ENCODE data around the gene HIPK4.
"Not testable (repeated sequence)": the region's sequence is repeated elsewhere in the genome, so short reads cannot be mapped to it uniquely, and the experiment has no call there.

The HIPK4 gene, protein sequence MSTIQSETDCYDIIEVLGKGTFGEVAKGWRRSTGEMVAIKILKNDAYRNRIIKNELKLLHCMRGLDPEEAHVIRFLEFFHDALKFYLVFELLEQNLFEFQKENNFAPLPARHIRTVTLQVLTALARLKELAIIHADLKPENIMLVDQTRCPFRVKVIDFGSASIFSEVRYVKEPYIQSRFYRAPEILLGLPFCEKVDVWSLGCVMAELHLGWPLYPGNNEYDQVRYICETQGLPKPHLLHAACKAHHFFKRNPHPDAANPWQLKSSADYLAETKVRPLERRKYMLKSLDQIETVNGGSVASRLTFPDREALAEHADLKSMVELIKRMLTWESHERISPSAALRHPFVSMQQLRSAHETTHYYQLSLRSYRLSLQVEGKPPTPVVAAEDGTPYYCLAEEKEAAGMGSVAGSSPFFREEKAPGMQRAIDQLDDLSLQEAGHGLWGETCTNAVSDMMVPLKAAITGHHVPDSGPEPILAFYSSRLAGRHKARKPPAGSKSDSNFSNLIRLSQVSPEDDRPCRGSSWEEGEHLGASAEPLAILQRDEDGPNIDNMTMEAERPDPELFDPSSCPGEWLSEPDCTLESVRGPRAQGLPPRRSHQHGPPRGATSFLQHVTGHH

DNA sequence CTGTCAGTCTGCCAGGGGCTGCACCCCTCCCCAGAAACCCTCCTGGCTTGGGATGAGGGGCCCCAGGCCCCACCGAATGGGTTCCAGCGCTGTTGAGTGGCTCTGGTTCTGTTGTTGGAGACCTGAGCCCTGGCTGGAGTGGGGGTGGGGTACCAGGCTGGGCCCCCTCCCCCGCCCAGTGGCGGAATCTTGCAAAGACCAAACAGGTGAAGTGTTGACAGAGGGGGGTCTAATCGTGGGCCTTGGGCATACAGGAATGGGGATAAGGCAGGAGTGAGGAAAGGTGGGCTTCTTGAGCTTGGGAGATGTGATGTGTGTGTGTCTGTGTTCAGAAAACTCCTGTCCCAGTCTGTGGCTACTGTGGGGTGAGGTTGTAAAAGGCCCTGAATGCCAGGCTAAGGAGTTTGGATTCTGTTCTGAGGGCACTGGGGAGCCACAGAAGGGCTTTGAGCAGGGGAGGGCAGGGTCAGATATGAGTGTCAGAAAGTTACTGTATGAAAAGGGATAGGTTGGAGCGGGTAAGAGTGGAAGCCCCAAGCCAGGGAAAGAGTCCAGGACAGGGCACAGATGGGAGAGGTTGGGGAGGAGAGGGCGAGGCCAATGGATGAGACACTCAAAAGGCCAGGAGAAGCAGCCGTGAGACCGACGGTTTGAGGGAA is at the start of gene HIPK4:
TSS of gene HIPK4 (minus strand) at position 98 of the 659 bp plus-strand sequence. CDS start 279 bp downstream, outside the sequence.
- no peaks in the 10 kb centered on the region for H3K36me3 Mint-ChIP-seq (ENCODE audit: low read depth)
- no peak within 1 kb of the TSS for H3K27ac Mint-ChIP-seq
- H3K4me1 Mint-ChIP-seq (ENCODE audit: low read depth): no peaks in the 10 kb centered on the region
- no peak within 1 kb of the TSS for H3K4me3 Mint-ChIP-seq
- H3K9me3 Mint-ChIP-seq: no peaks in the 10 kb centered on the region
- H3K27me3 Mint-ChIP-seq (ENCODE audit: low read depth): no peaks in the 10 kb centered on the region

DNA sequence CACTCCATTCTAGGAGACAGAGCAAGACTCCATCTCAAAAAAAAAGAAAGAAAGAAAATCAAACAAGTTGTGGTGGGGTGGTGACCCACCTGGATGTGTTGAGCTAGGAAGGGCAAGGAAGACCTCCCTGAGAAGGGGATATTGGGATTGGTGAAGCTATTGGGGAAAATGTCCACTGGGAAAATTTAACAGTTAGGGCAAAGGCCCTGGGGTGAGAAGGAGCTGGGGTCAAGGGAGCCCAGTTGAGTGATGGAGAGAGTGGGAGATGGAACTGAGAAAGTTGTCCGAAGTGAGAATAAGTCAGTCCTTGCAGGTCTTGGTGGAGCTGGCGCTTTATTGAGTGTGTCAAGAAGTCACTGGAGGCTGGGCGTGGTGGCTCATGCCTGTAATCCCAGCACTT is 48.3 kb upstream of the HIPK4 start:
- Mint-ChIP-seq H3K27ac (no peak overlapping the region), H3K9me3 (no peaks in the 10 kb centered on the region)

DNA sequence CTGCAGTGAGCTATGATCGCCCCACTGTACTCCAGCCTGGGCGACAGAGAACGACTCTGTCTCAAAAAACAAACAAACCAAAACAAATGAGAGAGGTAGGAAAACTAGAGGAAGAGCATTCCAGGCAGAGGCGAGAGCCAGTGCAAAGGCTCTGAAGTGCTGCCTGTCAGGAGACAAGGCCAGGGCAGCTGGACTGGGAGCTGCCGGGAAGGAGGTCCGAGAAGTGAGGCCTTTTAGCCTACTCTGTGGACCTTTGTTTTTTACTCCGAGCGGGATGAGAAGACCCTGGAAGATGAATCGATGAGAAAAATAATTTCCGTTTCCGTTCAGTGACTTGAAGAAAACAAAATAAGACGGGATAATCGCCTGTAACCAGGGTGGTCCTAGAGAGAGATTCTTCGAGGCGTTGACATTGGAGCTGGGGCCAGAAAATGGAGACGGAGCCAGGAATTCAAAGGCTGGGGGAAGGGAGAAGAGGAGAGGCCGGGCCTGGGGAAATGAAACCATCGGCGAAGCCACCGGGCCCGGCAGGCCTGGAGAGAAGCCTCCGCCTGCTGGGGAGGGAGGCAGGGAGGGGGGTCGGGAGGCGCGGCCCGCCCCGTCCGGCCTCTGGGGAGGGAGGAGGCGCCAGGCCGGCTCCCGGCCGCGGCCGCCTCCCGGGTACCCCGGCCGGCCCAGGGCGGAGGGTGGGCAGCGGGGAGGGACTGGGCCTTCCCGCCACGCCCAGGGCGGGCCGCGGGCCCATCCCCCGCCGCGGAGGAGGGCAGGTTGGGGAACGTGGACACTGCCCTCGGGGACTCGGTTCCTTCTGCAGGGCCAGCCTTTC is 43.6 kb upstream of the HIPK4 start:
- peak overlapping the region; percentile 95 for H3K4me3 Mint-ChIP-seq
- no peaks in the 10 kb centered on the region for H3K9me3 Mint-ChIP-seq
- H3K27ac Mint-ChIP-seq: peak overlapping the region; percentile 99
- peaks cover 9% of the 10 kb centered on the region for H3K4me1 Mint-ChIP-seq (ENCODE audit: low read depth)
- peaks cover 1% of the 10 kb centered on the region for H3K36me3 Mint-ChIP-seq (ENCODE audit: low read depth)
- H3K27me3 Mint-ChIP-seq (ENCODE audit: low read depth): no peaks in the 10 kb centered on the region

More for the DNA sequence above, 48.3 kb upstream of the HIPK4 start:
- H3K36me3 Mint-ChIP-seq (ENCODE audit: low read depth): peaks cover 10% of the 10 kb centered on the region
- peaks cover 19% of the 10 kb centered on the region for H3K4me1 Mint-ChIP-seq (ENCODE audit: low read depth)
- H3K27me3 Mint-ChIP-seq (ENCODE audit: low read depth): no peaks in the 10 kb centered on the region
- no peak overlapping the region for H3K4me3 Mint-ChIP-seq

DNA sequence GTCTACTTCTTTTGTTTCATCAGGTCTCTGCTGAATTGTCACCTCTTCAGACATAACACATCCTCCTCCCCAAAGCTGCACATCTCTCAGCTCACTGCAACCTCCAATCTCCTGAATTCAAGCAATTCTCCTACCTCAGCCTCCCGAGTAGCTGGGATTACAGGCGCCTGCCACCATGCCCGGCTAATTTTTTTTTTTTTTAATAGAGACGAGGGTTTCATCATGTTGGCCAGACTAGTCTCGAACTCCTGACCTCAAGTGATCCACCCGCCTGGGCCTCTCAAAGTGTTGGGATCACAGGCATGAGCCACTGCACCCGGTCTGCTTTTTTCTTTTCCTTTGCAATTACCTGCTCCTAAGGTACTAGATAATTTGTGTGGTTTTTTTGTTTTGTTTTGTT is 42.8 kb upstream of the HIPK4 start:
- not testable (repeated sequence) for H3K36me3 Mint-ChIP-seq (ENCODE audit: low read depth); H3K27me3 Mint-ChIP-seq (ENCODE audit: low read depth); H3K9me3 Mint-ChIP-seq; H3K4me1 Mint-ChIP-seq (ENCODE audit: low read depth)
- Mint-ChIP-seq H3K27ac (peak overlapping the region; percentile 99), H3K4me3 (peak overlapping the region; percentile 95)

DNA sequence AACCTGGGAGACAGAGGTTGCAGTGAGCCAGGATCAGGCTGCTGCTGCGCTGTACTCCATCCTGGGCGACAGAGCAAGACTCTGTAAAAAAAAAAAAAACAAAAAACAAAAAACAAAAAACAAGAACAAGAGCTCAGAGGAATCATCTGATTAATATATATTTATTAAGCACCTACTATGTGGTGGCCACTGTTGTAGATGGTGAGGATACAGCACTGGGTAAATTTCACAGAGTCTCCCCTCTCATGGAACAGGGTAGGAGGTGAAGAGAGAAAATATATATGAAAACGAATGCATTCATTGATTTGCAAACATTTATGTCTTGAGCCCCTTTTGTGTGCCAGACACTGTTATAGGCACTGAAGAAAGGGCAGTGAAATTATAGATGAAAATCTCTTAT is 41.7 kb upstream of the HIPK4 start:
- Mint-ChIP-seq H3K4me1 (ENCODE audit: low read depth) (peaks cover 9% of the 10 kb centered on the region), H3K27ac (no peak overlapping the region), H3K4me3 (peak overlapping the region; percentile 31), H3K9me3 (no peaks in the 10 kb centered on the region), H3K36me3 (ENCODE audit: low read depth) (peaks cover 1% of the 10 kb centered on the region), H3K27me3 (ENCODE audit: low read depth) (no peaks in the 10 kb centered on the region)

DNA sequence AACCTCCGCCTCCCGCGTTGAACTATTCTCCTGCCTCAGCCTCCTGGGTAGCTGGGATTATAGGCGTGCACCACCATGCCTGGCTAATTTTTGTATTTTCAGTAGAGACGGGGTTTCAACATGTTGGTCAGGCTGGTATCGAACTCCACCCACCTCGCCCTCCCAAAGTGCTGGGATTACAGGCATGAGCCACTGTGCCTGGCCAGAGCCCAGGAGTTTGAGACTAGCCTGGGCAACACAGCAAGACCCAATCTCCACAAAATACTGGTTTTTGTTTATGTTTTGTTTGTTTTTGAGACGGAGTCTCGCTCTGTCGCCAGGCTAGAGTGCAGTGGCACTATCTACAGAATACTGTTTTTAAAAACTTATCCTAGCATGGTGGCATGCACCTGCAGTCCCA is 40.3 kb upstream of the HIPK4 start:
- not testable (repeated sequence) for H3K4me1 Mint-ChIP-seq (ENCODE audit: low read depth); H3K4me3 Mint-ChIP-seq; H3K27ac Mint-ChIP-seq; H3K27me3 Mint-ChIP-seq (ENCODE audit: low read depth); H3K36me3 Mint-ChIP-seq (ENCODE audit: low read depth); H3K9me3 Mint-ChIP-seq

DNA sequence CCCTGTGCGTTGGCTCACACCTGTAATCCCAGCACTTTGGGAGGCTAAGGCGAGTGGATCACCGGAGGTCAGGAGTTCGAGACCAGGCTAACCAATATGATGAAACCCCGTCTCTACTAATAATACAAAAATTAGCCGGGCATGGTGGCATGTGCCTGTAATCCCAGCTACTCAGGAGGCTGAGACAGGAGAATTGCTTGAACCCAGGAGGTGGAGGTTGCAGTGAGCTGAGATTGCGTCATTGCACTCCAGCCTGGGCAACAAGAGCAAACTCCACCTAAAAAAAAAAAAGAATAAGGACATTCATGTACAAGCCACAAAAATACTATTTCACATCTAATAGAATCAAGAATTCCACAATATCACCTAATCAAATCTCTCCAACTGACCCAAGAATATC is 38.2 kb upstream of the HIPK4 start:
- not testable (repeated sequence) for H3K4me1 Mint-ChIP-seq (ENCODE audit: low read depth); H3K36me3 Mint-ChIP-seq (ENCODE audit: low read depth); H3K27me3 Mint-ChIP-seq (ENCODE audit: low read depth); H3K4me3 Mint-ChIP-seq; H3K27ac Mint-ChIP-seq; H3K9me3 Mint-ChIP-seq

DNA sequence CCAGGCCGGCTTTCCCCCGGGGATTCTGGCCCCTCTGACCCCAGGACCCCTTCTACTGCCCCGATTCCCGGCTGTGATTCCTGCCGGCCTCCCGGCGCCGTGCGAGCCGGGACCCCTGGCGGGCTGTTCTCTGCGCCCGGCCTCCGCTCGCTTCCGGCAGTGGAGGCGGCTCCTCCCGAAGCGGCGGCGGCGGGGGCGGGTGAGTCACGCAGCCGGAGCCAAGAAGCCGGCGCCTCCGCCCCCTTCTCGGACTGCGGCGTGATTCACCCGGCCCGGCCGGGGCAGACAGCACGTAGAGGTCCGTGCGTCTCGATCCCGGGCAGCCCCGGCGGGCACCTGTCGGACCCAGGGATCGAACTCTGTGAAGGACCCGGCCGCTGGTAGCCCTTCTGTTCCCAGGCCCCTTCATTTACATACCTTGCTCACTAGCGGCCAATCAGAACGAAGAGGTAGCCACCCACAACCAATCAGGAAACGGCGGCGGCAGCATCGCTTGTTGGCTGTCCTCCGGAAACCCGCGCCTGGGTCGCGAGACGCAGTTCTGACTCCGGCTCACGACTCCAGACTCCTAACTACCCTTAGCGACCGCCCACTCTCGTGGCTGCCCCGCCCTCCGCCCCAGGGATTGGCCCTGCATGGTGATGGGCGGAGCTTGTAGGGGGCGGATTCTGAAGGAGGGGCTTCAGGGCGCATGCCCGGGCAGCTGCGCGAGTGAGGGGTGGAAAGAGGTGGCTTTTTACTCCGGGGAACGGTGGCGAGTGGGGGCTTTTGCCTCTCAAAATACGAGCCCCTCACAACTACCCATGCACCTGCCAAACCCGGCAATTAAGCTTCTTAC is 35.7 kb upstream of the HIPK4 start, which contains the start of gene SERTAD1:
TSS of gene SERTAD1 (minus strand) at position 543 of the 838 bp plus-strand sequence. CDS start 2,446 bp downstream, outside the sequence.
- Mint-ChIP-seq H3K27me3 (ENCODE audit: low read depth) (no peaks in the 10 kb centered on the region), H3K9me3 (no peaks in the 10 kb centered on the region), H3K4me1 (ENCODE audit: low read depth) (peaks cover 17% of the 10 kb centered on the region), H3K4me3 (peak within 1 kb of the TSS; percentile 94), H3K27ac (peak within 1 kb of the TSS; percentile 96), H3K36me3 (ENCODE audit: low read depth) (peaks cover 10% of the 10 kb centered on the region)

DNA sequence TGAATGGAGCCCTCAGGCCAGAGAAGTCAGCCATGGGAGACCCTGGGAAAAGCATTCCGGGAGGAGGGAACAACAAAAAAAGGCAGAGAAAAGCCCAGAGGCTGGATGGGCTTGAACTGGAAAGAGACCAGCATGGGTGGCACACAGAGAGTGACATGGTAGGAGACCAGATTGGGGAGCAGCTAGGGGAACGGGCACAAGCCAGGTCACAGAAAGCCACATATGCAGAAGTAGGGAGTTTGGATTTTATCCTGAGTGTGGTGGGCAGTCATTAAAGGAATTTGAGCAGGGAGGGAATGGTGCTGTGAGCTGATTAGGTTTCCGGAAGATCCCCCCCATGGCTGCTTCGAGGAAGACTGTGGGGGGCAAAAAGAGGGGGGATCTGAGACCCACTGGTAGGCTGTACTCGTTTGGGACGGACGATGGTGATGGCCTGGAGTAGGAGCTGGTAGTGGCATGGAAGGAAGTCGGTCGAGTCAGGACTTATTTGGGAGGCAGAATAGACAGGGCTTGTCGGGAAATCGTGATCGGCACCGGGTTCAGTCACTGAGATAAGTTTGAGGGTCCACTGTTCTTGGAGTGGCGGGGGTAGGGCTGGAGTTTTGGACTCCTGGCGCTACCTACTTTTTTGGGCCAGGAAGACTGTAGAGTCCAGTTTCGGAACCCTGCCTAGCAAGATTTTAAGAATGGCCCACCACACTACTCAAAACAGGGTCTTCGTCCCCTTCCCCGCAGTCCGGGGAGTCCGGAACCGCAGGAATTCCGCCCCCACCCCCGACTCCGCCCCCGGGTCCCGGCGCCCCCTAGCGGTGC is 34.9 kb upstream of the HIPK4 start:
- Mint-ChIP-seq H3K9me3 (no peaks in the 10 kb centered on the region), H3K27ac (peak overlapping the region; percentile 92), H3K4me3 (peak overlapping the region; percentile 94), H3K36me3 (ENCODE audit: low read depth) (peaks cover 10% of the 10 kb centered on the region), H3K27me3 (ENCODE audit: low read depth) (no peaks in the 10 kb centered on the region), H3K4me1 (ENCODE audit: low read depth) (peaks cover 19% of the 10 kb centered on the region)

DNA sequence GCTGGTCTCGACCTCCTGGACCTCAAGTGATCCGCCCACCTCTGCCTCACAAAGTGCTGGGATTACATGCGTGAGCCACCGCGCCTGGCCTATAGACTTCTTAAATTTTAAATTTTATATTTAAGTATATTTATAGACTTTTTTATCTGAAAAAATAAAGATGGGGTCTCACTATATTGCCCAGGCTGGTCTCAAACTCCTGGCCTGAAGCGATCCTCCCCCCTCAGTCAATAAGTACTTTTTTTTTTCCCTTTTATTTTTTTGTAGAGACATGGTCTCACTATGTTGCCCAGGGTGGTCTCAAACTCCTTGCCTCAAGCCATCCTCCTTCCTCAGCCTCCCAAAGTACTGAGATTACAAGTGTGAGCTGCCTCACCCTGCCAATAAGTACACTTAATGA is 34.0 kb upstream of the HIPK4 start:
- H3K4me3 Mint-ChIP-seq: peak overlapping the region; percentile 59

DNA sequence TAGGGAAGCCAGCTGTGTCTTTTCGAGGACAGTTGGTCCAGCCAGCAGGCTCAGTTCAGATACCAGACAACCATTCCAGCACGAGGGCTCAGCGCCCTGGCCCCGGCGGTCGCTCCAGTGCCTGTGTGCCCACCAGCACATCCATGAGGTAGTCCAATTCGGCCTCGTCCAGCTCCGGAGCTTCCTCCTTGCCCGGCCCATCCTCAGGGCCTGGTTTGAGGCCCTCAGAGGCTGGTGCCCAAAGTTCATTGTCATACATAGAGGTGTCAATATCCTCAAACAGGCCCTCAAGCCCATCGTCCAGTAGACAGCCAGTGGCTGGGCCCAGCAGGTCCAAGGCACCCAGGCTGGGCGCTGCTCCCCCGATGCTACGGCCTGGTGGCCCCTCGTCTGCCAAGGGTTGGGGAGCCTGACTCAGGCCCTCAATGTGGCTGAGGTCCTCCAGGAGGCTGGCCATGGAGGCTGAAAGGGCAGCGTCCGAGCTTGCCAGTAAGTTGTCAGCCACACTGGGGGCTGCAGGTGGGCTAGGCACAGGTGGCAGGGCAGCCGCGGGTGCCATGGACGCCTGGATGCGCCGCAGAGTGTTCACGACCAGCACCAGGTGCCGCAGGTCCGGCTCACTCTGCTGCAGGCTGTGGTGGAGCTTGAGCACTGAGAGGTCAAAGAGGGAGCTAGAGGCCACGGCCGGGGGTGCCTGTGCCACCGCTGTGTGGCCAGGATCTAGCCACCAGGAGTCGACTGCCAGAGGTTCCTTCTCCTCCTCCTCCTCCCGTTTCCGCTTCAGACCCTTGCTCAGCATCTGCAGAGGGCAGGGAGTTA is 33.0 kb upstream of the HIPK4 start:
- Mint-ChIP-seq H3K27me3 (ENCODE audit: low read depth) (no peaks in the 10 kb centered on the region), H3K4me3 (no peak overlapping the region), H3K4me1 (ENCODE audit: low read depth) (peaks cover 31% of the 10 kb centered on the region), H3K9me3 (no peaks in the 10 kb centered on the region), H3K36me3 (ENCODE audit: low read depth) (peaks cover 10% of the 10 kb centered on the region), H3K27ac (peak overlapping the region; percentile 91)

More for the DNA sequence above, 34.0 kb upstream of the HIPK4 start:
- H3K27ac Mint-ChIP-seq: no peak overlapping the region
- H3K36me3 Mint-ChIP-seq (ENCODE audit: low read depth): peaks cover 10% of the 10 kb centered on the region
- no peaks in the 10 kb centered on the region for H3K27me3 Mint-ChIP-seq (ENCODE audit: low read depth)
- peaks cover 24% of the 10 kb centered on the region for H3K4me1 Mint-ChIP-seq (ENCODE audit: low read depth)
- no peaks in the 10 kb centered on the region for H3K9me3 Mint-ChIP-seq

DNA sequence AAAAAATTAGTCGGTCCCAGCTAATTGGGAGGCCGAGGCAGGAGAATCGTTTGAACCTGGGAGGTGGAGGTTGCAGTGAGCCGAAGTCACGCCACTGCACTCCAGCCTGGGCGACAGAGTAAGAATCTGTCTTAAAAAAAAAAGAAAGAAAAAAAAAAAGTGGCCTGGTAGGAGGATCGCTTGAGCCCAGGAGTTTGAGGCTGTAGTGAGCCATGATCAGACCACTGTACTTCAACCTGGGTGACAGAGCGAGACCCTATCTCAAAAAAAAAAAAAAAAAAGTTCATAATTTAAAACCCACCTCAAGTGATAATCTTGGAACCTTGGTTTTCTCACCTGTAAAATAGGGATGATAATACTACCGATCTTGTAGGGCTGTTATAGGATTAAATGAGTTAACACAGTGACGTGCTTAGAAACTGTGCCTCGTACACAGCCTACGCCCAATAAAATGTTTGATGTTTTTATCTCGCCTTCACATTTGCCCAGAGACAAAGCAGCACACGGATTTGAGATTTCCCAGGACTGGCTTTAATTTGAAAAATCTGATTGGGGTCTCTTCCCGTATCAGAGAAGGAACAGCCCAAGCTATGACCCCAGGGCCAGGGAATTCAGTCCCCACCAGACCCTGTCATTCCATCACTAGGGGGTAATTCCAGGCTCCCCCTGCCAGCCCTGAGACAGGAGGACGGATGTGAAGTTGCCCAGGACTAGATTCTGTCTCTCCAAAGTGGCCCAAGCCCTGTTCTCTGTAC is 32.2 kb upstream of the HIPK4 start:
- Mint-ChIP-seq H3K4me1 (ENCODE audit: low read depth) (peaks cover 38% of the 10 kb centered on the region), H3K36me3 (ENCODE audit: low read depth) (peaks cover 10% of the 10 kb centered on the region), H3K4me3 (peak overlapping the region; percentile 74), H3K27me3 (ENCODE audit: low read depth) (no peaks in the 10 kb centered on the region), H3K9me3 (no peaks in the 10 kb centered on the region), H3K27ac (peak overlapping the region; percentile 91)
